B cell (primary cell): Measurements from ENCODE around the gene ACTC1.
"Not testable (repeated sequence)": the region's sequence is repeated elsewhere in the genome, so short reads cannot be mapped to it uniquely, and the experiment has no call there.

Experiments
- EZH2 ChIP-seq: IDR thresholded peaks from 2 replicates; pipeline ENCODE4 v1.6.1; 2012; ENCODE audit warnings: borderline replicate concordance, low read depth, mild to moderate bottlenecking, moderate library complexity, low read length; ENCODE audit not compliant: insufficient read depth, poor library complexity, severe bottlenecking
- TF ChIP-seq, protein P1 (sequence below): fragments of 200-600 bp; IDR thresholded peaks from one replicate; pipeline ENCODE4 v1.8.0; 2022; ENCODE audit warnings: antibody characterized with exemption, mild to moderate bottlenecking

DNA sequence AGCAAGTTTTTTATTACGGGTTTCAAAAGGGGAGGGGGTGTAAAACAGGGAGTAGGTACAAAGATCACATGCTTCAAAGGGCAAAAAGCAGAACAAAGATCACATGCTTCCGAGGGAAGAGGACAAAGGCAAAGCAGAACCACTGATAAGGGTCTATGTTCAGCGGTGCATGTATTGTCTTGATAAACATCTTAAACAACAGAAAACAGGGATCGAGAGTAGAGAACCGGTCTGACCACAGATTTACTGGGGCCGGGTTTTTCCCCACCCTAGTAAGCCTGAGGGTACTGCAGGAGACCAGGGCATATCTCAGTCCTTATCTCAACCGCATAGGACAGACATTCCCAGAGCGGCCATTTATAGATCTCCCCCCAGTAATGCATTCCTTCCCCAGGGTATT lies 11.9 kb upstream of the ACTC1 start:
- TF ChIP-seq, protein P1, sequence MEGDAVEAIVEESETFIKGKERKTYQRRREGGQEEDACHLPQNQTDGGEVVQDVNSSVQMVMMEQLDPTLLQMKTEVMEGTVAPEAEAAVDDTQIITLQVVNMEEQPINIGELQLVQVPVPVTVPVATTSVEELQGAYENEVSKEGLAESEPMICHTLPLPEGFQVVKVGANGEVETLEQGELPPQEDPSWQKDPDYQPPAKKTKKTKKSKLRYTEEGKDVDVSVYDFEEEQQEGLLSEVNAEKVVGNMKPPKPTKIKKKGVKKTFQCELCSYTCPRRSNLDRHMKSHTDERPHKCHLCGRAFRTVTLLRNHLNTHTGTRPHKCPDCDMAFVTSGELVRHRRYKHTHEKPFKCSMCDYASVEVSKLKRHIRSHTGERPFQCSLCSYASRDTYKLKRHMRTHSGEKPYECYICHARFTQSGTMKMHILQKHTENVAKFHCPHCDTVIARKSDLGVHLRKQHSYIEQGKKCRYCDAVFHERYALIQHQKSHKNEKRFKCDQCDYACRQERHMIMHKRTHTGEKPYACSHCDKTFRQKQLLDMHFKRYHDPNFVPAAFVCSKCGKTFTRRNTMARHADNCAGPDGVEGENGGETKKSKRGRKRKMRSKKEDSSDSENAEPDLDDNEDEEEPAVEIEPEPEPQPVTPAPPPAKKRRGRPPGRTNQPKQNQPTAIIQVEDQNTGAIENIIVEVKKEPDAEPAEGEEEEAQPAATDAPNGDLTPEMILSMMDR, result not testable (repeated sequence)
- not testable (repeated sequence) for TF ChIP-seq EZH2
